NCI-H2227 (cell line): ENCODE measurements around the gene CSF2RB.
A peak's percentile ranks its signal among the peaks of the same experiment; 100 is the strongest.
"Not testable (repeated sequence)": the region's sequence is repeated elsewhere in the genome, so short reads cannot be mapped to it uniquely, and the experiment has no call there.

Source experiments
- DNase-seq: peaks from one replicate; lab custom pipeline; 2025; ENCODE audit not compliant: unreplicated experiment; lab: John Stamatoyannopoulos, UW

The CSF2RB gene

DNA sequence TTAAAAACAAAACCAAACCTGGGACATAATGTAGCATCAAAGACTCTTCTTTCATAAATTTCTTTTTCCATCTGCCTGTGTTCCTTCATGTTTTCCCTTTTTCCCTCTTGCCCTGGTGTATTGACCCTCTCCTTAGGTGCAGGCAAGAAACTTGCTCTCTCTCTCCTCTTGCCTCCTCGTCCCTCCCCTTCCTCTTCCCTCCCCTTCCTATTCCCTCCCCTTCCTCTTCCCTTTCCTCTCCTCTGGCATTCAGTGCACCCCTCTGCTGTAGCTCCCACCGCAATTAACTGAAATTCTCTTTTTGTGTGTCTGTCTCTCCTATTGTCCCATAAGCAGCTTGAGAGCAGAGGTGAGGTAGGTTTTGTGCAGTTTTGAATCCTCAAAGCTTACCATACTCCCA is 49.9 kb downstream of the CSF2RB start:
- no peak for DNase-seq

DNA sequence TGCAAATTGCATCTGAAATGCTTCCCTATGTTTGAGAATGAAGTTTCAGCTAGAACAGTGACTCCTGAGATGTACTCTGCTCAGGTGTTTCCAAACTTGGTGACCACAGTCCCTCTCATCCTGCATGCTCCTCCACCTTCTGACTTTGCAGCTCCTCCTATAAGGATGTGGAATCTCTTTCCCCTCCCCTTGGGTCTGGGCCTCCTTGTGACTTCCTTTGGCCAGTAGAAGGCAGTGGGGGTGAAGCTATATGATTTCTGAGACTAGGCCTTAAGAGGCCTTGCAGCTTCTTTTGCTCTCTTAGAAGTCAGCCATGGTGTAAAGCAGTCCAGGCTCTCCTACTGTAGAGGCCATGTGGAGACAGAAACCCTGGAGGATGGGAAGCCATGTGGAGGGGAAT is 50.7 kb downstream of the CSF2RB start:
- DNase-seq: no peak

DNA sequence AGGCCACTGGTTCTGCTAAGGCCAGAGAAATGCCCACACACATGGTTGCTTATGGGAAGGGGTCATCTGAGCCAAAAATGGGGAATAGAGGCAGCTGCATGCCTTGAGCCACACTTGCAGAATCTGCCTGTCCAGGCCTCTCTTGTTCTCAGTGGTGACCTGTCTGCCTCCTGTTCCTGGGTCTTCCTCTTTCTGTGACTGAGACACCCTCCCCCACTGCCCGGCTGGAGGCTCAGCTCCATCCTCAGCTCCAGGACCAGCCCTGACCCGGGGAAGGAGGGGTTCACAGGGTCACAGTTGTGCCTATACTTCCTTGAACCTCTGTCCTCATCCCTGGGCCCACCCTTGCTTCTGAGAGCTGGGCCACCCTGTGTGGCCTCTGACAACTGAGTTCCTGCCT is 52.3 kb downstream of the CSF2RB start:
- no peak for DNase-seq

DNA sequence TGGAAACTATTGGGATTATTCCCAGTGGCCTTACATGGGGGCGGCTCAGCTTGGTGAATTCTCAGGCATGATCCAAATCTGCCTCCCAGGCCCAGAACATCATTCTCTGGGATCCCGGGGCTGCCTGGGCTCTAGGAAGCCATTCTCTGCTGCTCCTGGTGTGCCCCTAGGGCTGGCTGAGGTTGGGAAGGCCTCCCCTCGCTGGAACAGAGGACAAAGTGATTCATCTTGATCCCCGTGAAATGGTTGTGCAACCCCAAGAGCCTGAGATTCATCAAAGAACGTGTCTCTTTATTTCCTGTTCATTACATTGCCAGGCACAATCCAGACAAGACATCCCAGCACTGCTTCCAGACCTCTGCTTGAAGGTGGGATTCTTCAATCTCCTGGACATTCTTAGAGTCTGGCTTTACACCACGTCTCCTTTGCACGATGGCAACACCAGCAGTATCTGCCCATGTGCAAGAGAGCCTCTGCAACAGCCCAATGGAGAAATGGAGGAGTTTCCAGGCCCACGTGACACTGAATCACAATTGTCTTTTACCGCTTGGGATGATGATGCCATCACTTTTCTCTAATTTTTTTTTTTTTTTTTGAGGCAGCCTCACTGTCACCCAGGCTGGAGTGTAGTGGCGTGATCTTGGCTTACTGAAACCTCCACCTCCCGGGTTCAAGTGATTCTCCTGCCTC is 53.6 kb downstream of the CSF2RB start:
- no peak for DNase-seq

DNA sequence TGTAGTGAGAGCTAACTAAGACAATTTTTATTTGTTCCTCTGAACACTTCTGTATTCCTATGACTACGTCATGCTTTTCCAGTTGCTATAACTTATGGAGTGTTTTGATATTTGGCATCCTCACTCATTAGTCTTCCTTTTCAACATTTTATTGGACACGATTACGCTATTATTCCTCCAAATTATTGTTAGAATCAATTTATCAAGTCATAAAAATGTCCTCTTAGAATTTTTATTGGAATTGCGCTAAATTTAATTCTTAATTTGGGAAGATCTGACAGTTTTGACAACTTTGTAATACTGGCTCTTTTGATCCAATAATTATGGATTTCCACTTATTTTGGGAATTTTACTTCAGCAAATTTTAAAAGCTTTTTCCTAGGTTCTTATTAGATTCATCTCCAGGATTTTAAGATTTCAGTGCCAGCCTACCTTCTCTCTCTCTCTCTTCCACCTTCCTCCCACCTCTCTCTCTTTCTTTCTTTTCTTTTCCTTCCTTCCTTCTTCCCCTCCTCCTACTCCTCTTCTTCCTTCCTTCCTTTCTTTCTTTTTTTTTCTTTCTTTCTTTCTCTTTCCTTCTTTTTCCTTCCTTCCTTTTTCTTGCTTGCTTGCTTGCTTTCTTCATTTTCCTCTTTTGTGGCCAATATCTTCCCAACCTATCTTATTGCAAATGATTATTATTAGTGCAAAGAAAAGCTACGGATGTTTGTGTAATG is 55.0 kb downstream of the CSF2RB start:
- DNase-seq: no peak

DNA sequence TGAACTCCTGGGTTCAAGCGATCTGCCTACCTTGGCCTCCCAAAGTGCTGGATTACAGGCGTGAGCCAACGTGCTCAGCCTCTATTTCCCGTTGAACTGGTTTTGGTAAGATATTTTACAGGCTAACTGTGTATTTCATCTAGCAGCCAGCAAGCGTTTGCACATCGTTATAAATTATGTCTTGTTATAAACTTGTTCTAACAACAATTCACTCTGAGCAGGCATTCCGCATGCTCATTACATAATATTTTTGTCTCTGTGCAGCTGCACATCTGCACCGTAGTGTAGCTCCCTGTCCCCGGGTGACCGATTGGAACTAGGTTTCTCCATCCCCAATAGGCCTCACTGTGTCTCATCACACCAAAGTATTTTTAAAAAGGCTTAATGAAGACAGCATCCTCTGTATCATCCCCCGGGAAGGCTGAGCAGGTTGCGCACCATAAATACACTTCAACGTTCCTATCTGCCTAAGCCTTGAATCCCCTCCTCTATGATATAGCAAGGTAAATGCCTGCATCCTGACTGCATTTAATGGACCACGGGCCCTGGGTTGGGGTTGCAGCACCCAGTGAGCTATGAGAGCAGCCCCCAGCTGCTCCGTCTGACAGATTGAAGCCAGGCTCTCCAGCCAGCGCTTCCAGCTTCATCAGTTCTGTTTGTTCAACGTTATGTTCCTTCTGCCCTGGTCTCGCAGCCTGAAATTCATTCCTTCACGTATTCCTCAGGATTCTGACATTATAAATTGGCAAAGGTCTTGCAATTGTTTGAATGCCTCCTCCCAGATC is 58.1 kb downstream of the CSF2RB start:
- DNase-seq: no peak

DNA sequence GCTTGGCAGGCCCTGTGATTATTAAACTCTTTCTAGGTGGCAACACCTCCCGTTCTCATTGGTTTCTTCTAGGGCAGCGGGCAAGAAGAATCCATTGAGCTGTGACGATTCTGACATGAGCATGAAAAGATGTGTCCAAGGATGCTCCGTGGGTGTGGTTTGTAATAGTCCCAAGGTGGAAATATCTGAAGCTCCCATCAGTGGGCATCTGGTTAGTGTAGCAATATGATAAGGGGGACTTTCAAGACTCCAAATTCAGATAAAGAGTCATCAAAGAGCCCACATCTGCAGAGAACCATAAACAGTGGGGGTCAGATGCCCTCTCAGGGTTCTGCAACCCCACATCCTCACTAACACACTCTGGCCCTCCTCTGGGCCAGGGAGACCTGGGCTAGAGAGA is 63.2 kb downstream of the CSF2RB start:
- DNase-seq: no peak

DNA sequence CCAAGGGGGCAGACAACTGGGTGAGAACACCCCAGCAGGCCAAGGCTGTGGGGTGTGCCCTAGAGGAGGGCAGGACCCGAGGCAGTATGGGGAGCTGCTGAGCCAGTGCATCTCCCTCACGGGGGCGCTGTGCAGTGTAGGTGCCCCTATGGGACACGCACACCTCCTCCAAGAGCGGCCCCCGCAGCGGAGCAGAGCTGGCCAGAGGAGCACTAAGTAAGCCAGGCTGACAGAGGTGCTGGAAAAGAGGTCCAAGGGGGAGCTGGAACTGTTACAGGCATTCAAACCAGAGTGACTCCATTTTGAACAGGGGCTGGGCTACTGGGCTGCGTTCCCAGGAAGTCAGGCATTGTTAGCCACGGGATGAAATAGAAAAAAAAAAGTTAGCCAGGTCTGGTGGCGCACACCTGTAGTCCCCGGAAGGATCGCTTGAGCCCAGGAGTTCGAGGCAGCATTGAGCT is 64.0 kb downstream of the CSF2RB start:
- DNase-seq: peak; percentile 34

DNA sequence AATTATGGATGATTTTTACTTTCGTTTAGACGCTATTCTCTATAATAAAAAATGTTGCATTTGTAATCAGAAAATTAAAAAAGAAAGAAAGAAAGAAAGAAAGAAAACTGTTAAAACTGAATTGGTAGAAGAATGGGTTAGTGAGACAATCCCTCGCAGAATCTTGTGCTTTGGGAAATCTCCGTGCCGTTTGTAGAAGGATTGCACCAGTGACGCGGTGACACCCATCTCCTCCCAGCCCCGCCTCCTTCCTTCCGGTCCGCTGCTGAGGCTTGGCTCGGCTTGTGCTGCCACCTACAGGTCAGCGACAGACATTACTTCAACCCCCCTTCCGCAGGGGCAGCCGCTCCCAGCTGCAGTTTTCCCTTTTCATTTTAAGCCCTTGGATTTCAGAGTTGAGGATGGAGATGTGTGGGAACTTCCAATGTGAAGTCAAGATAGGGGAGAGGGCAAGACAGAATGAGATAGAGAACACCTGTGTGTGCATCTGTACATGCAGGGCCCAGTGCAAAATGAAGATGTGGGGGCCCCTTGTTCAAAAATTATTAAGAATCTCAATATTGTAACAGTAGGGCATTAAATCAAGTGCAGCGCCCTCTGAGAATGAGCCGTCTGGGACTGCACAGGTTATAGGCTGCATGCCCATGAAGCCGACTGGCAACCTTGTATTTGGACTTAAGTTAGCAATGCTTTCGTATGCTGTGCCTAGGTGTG is 64.7 kb downstream of the CSF2RB start:
- DNase-seq: peak; percentile 88

DNA sequence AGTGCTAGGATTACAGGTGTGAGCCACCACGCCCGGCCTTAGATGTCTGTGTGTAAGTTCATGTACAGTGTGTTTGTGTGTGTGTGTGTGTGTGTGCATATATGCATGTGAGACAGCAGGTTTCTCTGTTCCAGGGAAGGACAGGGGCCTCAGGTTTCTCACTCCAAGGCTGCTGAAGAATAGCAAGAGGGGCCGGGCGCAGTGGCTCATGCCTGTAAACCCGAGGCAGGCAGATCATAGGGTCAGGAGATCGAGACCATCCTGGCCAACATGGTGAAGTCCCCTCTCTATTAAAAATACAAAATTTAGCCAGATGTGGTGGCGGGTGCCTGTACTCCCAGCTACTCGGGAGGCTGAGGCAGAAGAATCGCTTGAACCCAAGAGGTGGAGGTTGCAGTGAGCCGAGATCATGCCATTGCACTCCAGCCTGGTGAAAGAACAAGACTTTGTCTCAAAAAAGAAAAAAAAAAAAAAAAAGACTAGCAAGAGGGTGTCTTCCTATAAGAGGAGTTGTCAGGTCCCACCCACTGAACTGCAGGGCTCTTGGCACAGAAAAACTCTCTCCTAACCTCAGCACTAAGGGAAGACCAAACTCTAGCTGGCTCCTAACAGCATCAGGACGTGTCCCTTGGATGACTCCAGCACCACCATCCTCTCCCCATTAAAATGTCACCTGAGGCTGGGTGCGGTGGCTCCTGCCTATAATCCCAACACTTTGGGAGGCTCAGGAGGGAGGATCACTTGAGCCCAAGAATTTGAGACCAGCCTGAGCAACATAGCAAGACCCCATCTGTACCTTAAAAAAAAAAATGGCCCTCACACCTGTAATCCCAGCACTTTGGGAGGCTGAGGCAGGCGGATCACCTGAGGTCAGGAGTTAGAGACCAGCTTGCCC is 65.8 kb downstream of the CSF2RB start:
- DNase-seq: no peak

DNA sequence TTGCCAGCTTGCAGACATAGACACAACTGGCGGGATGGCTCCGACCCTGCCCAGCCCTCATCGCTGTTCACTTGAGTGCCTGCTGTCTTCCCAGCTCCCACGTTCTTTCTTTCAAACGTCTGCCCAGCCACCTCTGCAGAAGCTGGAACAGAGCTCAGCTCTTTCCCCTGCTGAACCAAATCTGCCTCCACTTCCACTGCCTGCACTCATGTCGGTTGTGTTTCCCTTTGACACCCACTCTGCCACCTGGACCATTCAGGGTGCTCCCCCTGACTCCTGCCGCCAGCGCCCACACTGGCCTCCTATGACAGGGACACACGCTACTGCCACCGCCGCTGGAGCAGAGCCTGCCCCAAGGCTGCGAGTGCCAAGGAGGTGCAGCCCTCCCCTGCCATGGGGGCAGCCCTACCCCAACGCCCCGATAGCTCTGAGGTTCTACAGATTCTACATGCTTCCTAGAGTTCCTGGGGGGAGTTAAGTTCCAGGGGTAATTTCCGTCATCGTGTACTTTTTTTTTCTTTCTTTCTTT is 67.9 kb downstream of the CSF2RB start:
- no peak for DNase-seq

DNA sequence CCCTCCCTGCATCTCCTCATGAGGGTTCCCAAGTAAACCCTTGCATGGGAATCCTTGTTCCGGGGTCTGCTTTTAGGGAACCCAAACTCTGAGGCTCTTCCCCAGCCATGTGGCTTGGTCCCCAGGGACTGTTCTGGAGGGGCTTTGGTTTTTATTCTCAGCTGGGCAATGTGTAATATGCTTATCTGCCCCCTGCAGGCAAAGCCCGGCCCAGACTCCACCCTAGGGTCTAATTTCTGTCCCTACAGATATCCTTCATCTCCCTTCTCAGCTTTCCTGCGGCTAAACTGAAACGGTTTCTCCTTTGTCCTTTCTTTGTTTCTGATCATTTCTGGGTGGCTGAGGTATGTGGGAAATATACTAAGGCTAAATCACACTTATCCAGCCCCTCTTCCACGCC is 68.7 kb downstream of the CSF2RB start:
- no peak for DNase-seq

DNA sequence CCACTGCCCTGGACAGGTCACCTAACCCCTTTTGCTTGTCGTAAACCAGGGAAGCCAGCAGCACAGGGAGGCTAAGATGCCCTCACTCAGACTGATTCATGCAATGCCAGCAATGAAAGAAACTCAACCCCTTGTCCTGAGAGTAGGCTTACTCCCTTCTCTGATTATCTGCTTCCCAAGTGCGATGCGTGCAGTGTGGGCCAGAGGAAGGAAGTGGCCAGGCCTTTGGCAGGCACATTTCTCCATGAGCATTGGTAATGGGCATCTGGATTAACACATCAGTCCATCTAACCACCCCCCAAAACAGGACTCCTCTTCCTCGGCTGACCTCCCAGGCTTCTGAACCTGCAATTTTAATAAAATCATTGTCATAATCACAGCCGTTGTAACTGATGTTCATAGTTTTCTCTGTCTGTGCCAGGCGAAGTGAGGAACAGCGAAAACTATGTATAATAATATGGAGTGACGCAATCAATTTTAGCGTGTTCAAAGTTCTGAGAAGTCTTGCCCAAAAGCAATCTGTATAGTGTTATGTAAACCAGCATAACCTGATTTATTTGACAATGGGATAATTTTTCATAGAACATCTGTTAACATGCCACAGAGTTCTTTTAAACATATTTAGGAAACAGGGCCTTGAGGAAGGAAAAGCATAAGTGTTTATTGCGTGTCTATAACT is 71.9 kb downstream of the CSF2RB start:
- DNase-seq: no peak

DNA sequence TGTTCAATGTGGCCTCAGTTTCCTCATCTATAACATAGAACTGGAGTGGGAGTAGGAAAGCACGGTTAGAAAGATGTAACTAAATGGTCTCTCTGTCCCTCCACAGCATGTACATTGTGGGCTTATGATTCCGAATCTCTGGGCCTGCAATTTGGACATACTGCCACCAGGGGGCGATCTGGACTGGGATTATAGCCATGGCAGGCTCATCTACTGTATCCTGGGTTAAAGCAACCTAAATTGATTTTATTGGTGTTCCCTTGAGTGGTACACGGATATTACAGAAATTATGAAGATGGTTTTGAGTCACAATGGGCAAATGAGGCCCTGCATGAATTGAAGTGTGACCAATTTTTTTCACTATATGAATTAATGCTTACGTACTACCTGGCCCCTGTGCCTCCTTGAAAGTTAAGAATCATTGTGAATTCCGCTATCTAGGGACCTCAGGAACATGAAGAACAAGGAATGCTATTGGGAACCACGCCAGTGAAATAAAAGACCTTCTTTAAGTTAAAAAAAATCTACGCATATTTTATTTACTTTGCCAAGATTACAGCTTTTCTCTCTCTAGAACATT is 72.9 kb downstream of the CSF2RB start:
- DNase-seq: no peak

DNA sequence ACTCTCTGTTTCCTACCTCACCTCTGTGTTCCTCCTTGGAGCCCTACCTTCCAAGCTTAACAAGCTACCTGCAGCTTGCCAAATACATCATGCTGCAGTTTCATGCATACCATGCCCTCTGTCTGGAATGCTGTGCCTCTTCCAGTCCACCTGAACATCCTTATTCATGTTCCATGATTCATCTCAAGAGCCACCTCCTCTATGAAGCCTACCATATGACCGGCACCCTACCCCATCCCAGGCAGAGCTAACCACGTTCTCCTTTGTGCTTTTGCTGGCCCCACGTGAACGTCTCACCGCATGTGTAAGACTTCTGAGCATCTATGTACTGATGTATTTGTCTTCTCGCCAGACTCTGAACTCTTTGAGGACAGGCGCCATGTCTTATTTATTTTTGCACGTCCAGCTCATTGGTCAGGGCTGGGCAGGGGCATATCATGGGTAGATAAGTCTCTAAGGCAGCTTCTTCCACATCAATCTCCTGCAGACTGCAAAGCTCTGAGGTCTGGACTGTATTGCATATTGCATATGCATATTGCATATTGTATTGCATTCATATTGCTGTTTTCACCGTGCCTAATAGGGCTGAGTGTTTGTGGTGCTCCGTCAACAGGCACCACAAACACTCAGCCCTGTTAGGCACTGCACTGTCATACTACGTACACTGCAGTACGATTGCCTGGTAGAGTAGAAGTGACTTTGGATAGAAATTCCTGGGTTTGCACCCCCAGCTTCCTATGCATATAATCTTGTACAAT is 74.8 kb downstream of the CSF2RB start:
- DNase-seq: no peak

DNA sequence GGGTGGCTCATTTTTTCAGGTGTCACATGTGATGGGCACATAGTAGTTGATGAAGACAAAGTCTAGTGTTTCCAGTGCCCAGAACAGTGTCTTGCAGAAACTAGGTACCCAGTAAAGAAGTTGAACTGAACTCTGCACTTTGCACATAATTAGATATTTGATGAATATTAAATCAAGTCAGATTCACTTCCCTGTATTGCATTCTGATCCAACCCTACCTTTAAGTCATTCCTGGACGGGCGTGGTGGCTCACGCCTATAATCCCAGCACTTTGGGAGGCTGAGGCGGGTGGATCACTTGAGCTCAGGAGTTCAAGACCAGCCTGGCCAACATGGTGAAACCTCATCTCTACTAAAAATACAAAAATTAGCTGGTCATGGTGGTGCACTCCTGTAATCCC is 75.6 kb downstream of the CSF2RB start:
- DNase-seq: not testable (repeated sequence)
